GM21526 (cell line): ENCODE measurements around the gene PCBP3.
"Not testable (repeated sequence)": the region's sequence is repeated elsewhere in the genome, so short reads cannot be mapped to it uniquely, and the experiment has no call there.

Source experiments
- ATAC-seq: cut with Tn5 transposase; IDR thresholded peaks from one replicate; pipeline ENCODE4 v1.9.1; 2021; ENCODE audit warnings: moderate library complexity; ENCODE audit not compliant: unreplicated experiment, low FRiP score

The PCBP3 gene

GRCh38 chr21:45634511-45635183, 8.9 kb upstream of the PCBP3 start:
- no peak for ATAC-seq

- no peak for ATAC-seq
These were observed 8.0 kb upstream of the PCBP3 start for GRCh38 chr21:45635271-45636151.

GRCh38 chr21:45636459-45636858, 7.1 kb upstream of the PCBP3 start:
- no peak for ATAC-seq

GRCh38 chr21:45636951-45637646, 6.4 kb upstream of the PCBP3 start:
- no peak for ATAC-seq

GRCh38 chr21:45637883-45638282, 5.6 kb upstream of the PCBP3 start:
- no peak for ATAC-seq

GRCh38 chr21:45638707-45639106, 4.8 kb upstream of the PCBP3 start:
- ATAC-seq, result no peak

GRCh38 chr21:45639206-45640000, 4.1 kb upstream of the PCBP3 start:
- ATAC-seq, result no peak

- ATAC-seq, result no peak
These were observed 3.3 kb upstream of the PCBP3 start for GRCh38 chr21:45640001-45640887.

- no peak for ATAC-seq
These were observed 2.5 kb upstream of the PCBP3 start for GRCh38 chr21:45640888-45641479.

- no peak for ATAC-seq
These were observed 2.0 kb upstream of the PCBP3 start for GRCh38 chr21:45641480-45642035.

GRCh38 chr21:45642122-45642813, 1.3 kb upstream of the PCBP3 start:
- no peak for ATAC-seq

- peak; percentile 7 for ATAC-seq
These were observed 749 bp downstream of the PCBP3 start for GRCh38 chr21:45644041-45644906.

GRCh38 chr21:45651921-45652320, 8.4 kb downstream of the PCBP3 start:
- ATAC-seq, result no peak

GRCh38 chr21:45655124-45655523, 11.6 kb downstream of the PCBP3 start:
- ATAC-seq, result no peak

- ATAC-seq, result not testable (repeated sequence)
These were observed 12.6 kb downstream of the PCBP3 start for GRCh38 chr21:45656114-45656513.

GRCh38 chr21:45661913-45662622, 18.5 kb downstream of the PCBP3 start:
- ATAC-seq, result not testable (repeated sequence)
